Measurements from ENCODE around the gene TMC4.
"Not testable (repeated sequence)": the region's sequence is repeated elsewhere in the genome, so short reads cannot be mapped to it uniquely, and the experiment has no call there.

The TMC4 gene

DNA sequence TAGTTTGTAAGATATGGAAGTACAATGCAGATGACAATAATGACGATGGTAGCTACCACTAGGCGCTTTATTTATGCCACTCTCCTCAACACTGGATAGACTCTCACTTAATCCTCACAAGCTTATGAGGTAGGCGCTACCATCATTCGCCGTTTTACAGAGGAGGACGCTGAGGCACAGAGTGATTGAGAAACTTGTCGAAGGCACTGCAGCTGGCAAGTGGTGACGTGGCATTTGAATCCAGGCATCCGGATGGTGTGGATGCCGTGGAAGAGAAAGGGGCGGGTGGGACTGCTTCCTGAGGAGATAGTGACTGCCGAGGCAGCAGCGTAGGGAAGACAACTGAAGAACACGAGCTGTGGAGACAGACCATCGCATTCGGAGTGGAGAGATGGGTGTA lies 26.4 kb upstream of the TMC4 start:
- Histone ChIP-seq H3K4me1 (ENCODE audit: control insufficient read depth, insufficient read depth, low read length) (peaks cover 23% of the 10 kb centered on the region), H3K4me3 (ENCODE audit: low read length) (no peak overlapping the region), H3K4me2 (ENCODE audit: low read length) (no peak overlapping the region), H3K27me3 (ENCODE audit: control insufficient read depth, insufficient read depth, low read length) (no peaks in the 10 kb centered on the region), H3K9me3 (replicated peaks; ENCODE audit: low read length) (no peaks in the 10 kb centered on the region), H3K9ac (ENCODE audit: low read depth, low read length) (no peak overlapping the region), H3K36me3 (ENCODE audit: insufficient read depth, low read length) (peaks cover 37% of the 10 kb centered on the region)

DNA sequence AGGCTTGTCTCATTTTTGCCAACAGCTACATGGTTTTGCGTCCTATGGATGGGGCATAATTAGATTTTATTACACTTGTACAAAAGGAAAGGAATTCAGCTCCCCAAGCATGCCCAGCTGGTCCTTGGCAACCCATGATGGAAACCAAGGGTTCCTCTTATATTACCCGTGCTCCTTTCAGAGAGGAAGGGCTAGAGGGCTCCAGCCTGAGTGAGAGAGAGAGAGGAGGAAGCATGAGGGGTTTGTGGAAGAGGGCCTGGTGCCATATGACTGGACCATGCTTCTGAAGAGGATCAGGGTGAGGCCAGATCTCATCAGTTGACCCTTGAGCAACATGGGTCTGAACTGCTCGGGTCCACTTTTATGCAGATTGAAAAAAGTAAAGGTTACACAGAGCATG lies 24.2 kb upstream of the TMC4 start:
- Histone ChIP-seq H3K27me3 (ENCODE audit: control insufficient read depth, insufficient read depth, low read length) (no peaks in the 10 kb centered on the region), H3K4me3 (ENCODE audit: low read length) (no peak overlapping the region), H3K4me2 (ENCODE audit: low read length) (no peak overlapping the region), H3K36me3 (ENCODE audit: insufficient read depth, low read length) (peaks cover 28% of the 10 kb centered on the region), H3K4me1 (ENCODE audit: control insufficient read depth, insufficient read depth, low read length) (peaks cover 8% of the 10 kb centered on the region), H3K9me3 (replicated peaks; ENCODE audit: low read length) (no peaks in the 10 kb centered on the region), H3K9ac (ENCODE audit: low read depth, low read length) (no peak overlapping the region)

DNA sequence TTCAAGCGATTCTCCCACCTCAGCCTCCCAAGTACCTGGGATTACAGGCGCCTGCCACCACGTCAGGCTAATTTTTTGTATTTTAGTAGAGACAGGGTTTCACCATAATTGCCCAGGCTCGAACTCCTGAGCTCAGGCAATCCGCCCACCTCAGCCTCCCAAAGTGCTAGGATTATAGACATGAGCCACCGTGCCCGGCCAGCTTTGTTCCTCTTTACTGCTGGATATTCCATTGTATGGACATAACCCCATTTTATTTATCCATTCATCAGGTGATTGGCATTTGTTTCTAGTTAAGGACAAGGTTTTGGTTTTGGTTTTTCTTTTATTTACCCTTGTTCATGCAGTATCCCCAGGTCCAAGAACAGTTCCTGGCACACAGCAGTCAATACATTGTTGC lies 23.6 kb upstream of the TMC4 start:
- Histone ChIP-seq H3K27me3 (ENCODE audit: control insufficient read depth, insufficient read depth, low read length) (no peaks in the 10 kb centered on the region), H3K9ac (ENCODE audit: low read depth, low read length) (no peak overlapping the region), H3K36me3 (ENCODE audit: insufficient read depth, low read length) (peaks cover 23% of the 10 kb centered on the region), H3K4me1 (ENCODE audit: control insufficient read depth, insufficient read depth, low read length) (peaks cover 11% of the 10 kb centered on the region), H3K9me3 (replicated peaks; ENCODE audit: low read length) (no peaks in the 10 kb centered on the region), H3K4me3 (ENCODE audit: low read length) (no peak overlapping the region), H3K4me2 (ENCODE audit: low read length) (no peak overlapping the region)

DNA sequence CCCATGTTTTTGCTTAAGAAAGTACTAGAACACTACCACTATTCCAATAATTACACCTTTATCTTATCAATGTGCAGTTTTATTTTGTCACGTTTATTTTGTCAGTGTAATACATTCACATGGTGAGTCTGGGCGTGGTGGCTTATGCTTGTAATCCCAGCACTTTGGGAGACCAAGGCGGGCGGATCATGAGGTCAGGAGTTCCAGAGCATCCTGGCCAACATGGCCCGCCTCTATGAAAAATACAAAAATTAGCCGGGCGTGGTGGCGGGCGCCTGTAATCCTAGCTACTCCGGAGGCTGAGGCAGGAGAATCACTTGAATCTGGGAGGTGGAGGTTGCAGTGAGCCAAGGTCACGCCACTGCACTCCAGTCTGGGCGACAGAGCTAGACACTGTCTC lies 21.5 kb upstream of the TMC4 start:
- H3K4me3 ChIP-seq (ENCODE audit: low read length): not testable (repeated sequence)

DNA sequence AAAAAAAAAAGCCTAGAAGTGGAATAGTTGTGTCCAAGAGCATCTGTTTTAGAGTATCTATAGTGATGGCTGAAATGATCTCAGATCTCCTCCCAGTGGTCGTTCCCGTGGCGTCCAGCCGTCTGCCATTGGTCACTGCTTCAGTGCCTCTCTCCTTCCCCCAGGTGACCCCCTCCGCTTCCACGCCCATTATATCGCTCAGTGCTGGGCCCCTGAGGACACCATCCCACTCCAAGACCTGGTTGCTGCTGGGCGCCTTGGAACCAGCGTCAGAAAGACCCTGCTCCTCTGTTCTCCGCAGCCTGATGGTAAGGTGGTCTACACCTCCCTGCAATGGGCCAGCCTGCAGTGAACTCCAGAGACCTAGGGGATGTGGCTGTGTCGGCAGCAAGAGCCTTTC lies 20.1 kb upstream of the TMC4 start:
- H3K4me2 ChIP-seq (ENCODE audit: low read length): no peak overlapping the region
- H3K4me1 ChIP-seq (ENCODE audit: control insufficient read depth, insufficient read depth, low read length): peaks cover 17% of the 10 kb centered on the region
- no peaks in the 10 kb centered on the region for H3K9me3 ChIP-seq (replicated peaks; ENCODE audit: low read length)
- H3K4me3 ChIP-seq (ENCODE audit: low read length): no peak overlapping the region
- no peak overlapping the region for H3K9ac ChIP-seq (ENCODE audit: low read depth, low read length)
- no peaks in the 10 kb centered on the region for H3K27me3 ChIP-seq (ENCODE audit: control insufficient read depth, insufficient read depth, low read length)
- peaks cover 17% of the 10 kb centered on the region for H3K36me3 ChIP-seq (ENCODE audit: insufficient read depth, low read length)

More for the DNA sequence above, 21.5 kb upstream of the TMC4 start:
- not testable (repeated sequence) for H3K9ac ChIP-seq (ENCODE audit: low read depth, low read length); H3K4me2 ChIP-seq (ENCODE audit: low read length); H3K27me3 ChIP-seq (ENCODE audit: control insufficient read depth, insufficient read depth, low read length); H3K9me3 ChIP-seq (replicated peaks; ENCODE audit: low read length)
- peaks cover 17% of the 10 kb centered on the region for H3K36me3 ChIP-seq (ENCODE audit: insufficient read depth, low read length)
- peaks cover 11% of the 10 kb centered on the region for H3K4me1 ChIP-seq (ENCODE audit: control insufficient read depth, insufficient read depth, low read length)

DNA sequence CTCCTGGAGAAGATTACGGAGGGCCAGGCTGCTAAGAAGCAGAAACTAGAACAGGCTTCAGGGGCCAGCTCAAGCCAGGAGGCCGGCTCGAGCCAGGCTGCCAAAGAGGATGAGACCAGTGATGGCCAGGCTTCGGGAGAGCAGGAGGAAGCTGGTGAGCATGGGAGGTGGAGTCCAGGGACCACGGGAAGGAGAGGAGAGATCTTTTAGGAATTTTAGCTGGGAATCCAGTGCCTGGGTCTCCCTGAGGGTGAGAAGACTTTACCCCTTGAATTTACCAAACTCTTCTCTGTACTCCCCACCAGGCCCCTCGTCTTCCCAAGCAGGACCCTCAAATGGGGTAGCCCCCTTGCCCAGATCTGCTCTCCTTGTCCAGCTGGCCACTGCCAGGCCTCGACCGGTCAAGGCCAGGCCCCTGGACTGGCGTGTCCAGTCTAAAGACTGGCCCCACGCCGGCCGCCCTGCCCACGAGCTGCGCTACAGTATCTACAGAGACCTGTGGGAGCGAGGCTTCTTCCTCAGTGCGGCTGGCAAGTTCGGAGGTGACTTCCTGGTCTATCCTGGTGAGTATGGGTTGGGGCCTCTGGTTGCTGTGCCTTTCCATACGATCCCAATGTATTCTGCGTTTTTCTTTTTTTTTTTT lies 19.0 kb upstream of the TMC4 start:
- peaks cover 18% of the 10 kb centered on the region for H3K4me1 ChIP-seq (ENCODE audit: control insufficient read depth, insufficient read depth, low read length)
- H3K36me3 ChIP-seq (ENCODE audit: insufficient read depth, low read length): peaks cover 19% of the 10 kb centered on the region
- H3K9me3 ChIP-seq (replicated peaks; ENCODE audit: low read length): no peaks in the 10 kb centered on the region
- no peaks in the 10 kb centered on the region for H3K27me3 ChIP-seq (ENCODE audit: control insufficient read depth, insufficient read depth, low read length)
- H3K9ac ChIP-seq (ENCODE audit: low read depth, low read length): peak overlapping the region; percentile 96
- peak overlapping the region; percentile 92 for H3K4me2 ChIP-seq (ENCODE audit: low read length)
- peak overlapping the region; percentile 90 for H3K4me3 ChIP-seq (ENCODE audit: low read length)

DNA sequence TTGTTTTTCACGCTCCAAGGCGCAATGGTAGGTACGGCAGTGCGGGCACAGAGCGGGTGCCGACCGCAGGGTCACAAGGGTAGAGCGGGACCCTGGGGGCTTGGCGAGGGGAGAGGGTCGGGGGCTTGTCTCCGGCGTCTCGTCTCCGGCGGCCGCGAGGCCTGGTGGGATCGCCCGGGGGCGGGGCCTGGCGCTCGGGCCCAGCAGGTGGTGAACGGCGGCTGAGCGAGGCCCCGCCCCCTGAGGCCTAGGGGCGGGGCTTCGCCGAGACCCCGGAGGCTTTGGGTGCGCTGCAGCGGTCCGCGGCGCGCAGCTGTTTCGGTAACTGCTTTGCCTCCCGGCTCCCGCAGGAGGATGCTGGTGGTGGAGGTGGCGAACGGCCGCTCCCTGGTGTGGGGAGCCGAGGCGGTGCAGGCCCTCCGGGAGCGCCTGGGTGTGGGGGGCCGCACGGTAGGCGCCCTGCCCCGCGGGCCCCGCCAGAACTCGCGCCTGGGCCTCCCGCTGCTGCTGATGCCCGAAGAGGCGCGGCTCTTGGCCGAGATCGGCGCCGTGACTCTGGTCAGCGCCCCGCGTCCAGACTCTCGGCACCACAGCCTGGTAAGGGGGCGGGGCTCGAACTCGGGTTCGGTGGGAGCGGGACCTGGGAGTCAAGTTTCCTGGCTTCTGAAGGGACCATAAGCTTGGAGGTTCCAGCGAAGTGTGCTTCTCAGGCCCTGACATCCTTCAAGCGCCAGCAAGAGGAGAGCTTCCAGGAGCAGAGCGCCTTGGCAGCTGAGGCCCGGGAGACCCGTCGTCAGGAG lies 18.3 kb upstream of the TMC4 start, which contains the start of gene TSEN34:
Gene TSEN34 (plus strand): TSS at position 298 of the 800 bp plus-strand sequence. CDS start 57 bp downstream, at position 355.
- peak within 1 kb of the TSS; percentile 96 for H3K9ac ChIP-seq (ENCODE audit: low read depth, low read length)
- peaks cover 26% of the 10 kb centered on the region for H3K36me3 ChIP-seq (ENCODE audit: insufficient read depth, low read length)
- H3K4me1 ChIP-seq (ENCODE audit: control insufficient read depth, insufficient read depth, low read length): peaks cover 18% of the 10 kb centered on the region
- H3K27me3 ChIP-seq (ENCODE audit: control insufficient read depth, insufficient read depth, low read length): no peaks in the 10 kb centered on the region
- H3K4me2 ChIP-seq (ENCODE audit: low read length): peak within 1 kb of the TSS; percentile 92
- no peaks in the 10 kb centered on the region for H3K9me3 ChIP-seq (replicated peaks; ENCODE audit: low read length)
- peak within 1 kb of the TSS; percentile 90 for H3K4me3 ChIP-seq (ENCODE audit: low read length)

DNA sequence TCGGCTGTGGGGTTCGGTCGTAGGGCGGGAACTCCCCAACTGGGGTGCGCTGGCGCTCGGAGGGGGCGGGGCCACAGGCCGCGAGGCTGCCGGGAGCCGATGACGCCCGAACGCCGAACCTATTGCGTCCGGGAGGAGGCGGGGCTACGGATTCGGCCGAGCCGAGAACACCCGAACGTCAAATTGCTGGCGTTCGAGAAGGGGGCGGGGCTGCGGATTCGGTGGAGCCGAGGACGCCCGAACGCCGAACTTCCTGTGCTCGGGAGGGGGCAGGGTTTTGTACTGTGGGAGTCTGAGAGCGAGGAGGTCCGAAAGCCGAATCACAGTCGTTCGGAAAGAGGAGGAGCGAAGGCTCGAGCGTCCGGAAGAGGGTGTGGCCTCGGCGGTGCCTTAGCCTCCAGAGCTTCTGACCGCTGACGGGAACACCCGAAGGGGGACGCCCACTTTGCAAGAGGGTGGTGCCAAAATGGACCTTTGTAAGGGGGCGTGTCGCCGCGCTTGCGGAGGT lies 17.6 kb upstream of the TMC4 start:
- H3K4me3 ChIP-seq (ENCODE audit: low read length): peak overlapping the region; percentile 90
- H3K36me3 ChIP-seq (ENCODE audit: insufficient read depth, low read length): peaks cover 26% of the 10 kb centered on the region
- peak overlapping the region; percentile 96 for H3K9ac ChIP-seq (ENCODE audit: low read depth, low read length)
- peaks cover 18% of the 10 kb centered on the region for H3K4me1 ChIP-seq (ENCODE audit: control insufficient read depth, insufficient read depth, low read length)
- H3K9me3 ChIP-seq (replicated peaks; ENCODE audit: low read length): no peaks in the 10 kb centered on the region
- H3K4me2 ChIP-seq (ENCODE audit: low read length): peak overlapping the region; percentile 92
- H3K27me3 ChIP-seq (ENCODE audit: control insufficient read depth, insufficient read depth, low read length): no peaks in the 10 kb centered on the region

DNA sequence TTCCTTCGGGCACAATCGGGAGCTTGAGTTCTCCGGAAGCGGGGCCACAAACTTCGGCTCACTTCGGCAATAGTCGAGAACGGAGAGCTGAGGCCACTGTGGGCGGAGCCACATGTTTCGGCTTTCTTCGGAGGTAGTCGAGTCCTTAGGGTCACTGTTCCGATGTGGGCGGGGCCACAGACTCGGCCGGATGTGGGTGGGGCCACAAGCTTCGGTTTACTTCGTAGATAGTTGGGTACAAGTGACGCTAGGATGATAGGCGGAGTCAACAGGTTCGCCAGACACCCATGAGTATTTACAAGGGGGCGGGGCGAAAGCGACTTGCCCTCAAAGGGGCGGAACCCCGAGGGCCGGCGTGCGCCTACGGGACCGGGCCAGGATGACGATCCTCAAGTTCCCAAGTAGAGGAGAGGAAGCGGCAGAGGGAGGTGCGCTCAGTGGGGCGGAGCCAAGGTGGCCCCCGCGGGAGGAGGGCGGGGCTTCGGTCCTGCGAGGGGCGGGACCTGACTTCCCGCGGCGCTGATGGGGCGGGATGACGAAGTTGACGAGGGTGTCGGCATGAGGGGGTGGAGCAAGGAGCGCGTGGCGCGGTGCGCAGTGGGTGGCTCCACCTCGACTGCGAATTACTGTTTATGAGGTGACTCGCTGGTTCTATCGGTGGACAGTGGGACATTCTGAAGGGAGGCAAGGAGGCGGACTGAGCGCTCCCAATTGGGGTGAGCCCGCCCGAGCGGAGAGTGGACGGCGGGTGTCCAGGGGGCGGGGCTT lies 17.0 kb upstream of the TMC4 start:
- Histone ChIP-seq H3K4me1 (ENCODE audit: control insufficient read depth, insufficient read depth, low read length) (peaks cover 18% of the 10 kb centered on the region), H3K9ac (ENCODE audit: low read depth, low read length) (peak overlapping the region; percentile 96), H3K36me3 (ENCODE audit: insufficient read depth, low read length) (peaks cover 30% of the 10 kb centered on the region), H3K4me2 (ENCODE audit: low read length) (peak overlapping the region; percentile 92), H3K4me3 (ENCODE audit: low read length) (peak overlapping the region; percentile 92), H3K9me3 (replicated peaks; ENCODE audit: low read length) (no peaks in the 10 kb centered on the region), H3K27me3 (ENCODE audit: control insufficient read depth, insufficient read depth, low read length) (no peaks in the 10 kb centered on the region)

DNA sequence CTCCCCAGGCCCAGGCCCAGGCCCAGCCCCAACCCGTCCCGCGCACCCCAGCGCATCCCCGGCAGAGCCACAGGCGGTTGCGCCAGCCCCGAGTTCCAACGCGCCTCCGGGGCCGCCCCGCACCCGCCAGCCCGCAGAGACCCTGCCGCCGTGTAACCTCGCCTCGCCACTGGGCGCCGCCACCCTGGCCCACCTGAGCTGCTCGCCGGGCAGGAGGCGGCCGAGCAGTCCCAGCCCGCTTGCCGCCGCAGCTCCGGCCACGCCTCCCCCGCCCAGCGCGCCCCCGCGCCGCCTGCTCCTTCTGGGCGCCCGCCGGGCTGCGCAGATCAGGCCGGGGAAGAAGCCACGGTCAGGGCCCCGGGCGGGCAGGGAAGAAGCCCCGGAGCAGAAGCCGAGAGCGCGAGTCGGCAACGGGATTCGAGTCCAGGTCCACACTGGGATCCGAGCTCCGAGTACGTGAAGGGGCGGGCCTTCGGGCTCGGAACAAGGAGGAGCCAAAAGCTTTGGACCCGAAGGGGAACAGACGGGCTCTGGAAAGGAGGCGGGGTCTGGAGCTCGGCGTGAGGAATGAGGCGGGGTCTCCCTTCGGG lies 16.3 kb upstream of the TMC4 start, which contains the start of gene MBOAT7:
Gene MBOAT7 (minus strand): TSS at position 436 of the 590 bp plus-strand sequence. CDS start 1,072 bp downstream, outside the sequence.
- H3K4me1 ChIP-seq (ENCODE audit: control insufficient read depth, insufficient read depth, low read length): peaks cover 18% of the 10 kb centered on the region
- no peaks in the 10 kb centered on the region for H3K9me3 ChIP-seq (replicated peaks; ENCODE audit: low read length)
- H3K36me3 ChIP-seq (ENCODE audit: insufficient read depth, low read length): peaks cover 30% of the 10 kb centered on the region
- H3K4me2 ChIP-seq (ENCODE audit: low read length): peak within 1 kb of the TSS; percentile 92
- peak within 1 kb of the TSS; percentile 92 for H3K4me3 ChIP-seq (ENCODE audit: low read length)
- peak within 1 kb of the TSS; percentile 96 for H3K9ac ChIP-seq (ENCODE audit: low read depth, low read length)
- no peaks in the 10 kb centered on the region for H3K27me3 ChIP-seq (ENCODE audit: control insufficient read depth, insufficient read depth, low read length)

All from skeletal muscle satellite cell (primary cell).